ENCODE results near the gene CYBC1.

DNA sequence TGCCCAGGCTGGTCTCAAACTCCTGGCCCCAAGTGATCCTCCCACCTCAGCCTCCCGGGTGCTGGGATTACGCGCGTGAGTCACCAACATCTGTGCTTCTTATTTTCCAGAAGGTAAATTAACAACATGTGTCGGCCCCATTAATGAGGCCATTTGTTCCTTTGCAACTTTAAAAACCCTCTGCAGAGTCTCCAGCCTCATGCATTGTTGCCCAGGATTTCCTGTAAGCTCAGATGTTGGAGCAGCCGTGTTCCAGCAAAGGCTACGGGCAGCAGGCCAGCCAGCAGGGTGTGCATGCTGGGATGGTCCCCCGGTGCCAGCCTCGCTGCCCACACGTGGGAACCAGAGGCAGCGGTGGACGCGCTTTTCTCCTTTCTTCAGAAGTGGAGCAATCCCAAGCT lies 51.5 kb downstream of the CYBC1 start:
- no peak for TF ChIP-seq YY1 (IDR thresholded peaks at IDR 0.05; ENCODE audit: insufficient read depth, insufficient read length)
- no peak for TF ChIP-seq SUZ12 (IDR thresholded peaks at IDR 0.05; ENCODE audit: extremely low read depth, insufficient read depth, insufficient read length)
- no peak for TF ChIP-seq ZNF274 (IDR thresholded peaks at IDR 0.05; ENCODE audit: low read depth, low read length)

All from NT2/D1 (cell line).